GM18867 (cell line): ENCODE results near the gene CCDC197.

ENCODE experiments used
- ATAC-seq: cut with Tn5 transposase; IDR thresholded peaks from one replicate; pipeline ENCODE4 v1.9.1; 2021; ENCODE audit warnings: mild to moderate bottlenecking, moderate library complexity; ENCODE audit not compliant: unreplicated experiment

Gene CCDC197

DNA sequence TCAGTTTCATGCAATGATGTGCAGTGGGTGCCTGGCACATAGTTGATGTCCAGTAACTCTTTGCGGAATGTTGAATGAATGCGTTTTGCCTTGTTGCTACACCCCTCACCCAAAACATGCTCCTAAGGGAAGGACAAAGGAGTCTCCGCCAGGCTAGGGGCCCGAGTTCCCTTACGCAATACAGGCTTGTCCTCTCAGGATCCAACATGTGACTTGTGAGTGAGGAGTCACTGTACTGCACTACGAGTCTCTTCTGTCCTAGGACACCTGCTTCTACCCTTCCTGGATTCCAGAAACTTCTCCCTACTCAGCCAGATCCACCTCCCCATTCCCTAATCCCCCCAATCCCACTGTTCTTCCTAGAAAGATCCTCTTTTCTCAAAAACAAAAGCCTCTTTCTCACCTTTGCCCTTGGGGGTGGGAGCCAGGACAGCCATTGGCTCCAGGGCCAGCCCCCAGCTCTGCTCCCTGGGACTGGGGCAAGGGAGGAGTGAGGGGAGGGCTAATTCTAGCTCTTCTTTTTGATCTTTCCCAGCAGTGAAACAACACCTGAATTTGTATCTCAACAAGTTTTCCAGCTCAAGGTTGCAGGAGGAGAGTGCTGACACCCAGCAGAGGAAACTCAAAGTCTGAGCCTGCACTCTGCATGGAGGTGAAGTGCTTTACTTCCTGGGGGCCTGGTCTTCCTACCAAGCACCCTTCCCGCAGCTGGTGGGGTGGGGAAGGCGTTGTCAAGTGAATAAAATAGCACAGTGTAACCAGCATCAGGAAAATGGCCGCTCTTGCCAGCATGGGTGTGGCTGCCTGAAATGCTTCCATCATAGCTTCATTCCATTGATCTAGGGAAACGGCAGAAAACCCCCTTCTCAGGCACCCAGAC is 25.7 kb downstream of the CCDC197 start:
- ATAC-seq, result no peak

DNA sequence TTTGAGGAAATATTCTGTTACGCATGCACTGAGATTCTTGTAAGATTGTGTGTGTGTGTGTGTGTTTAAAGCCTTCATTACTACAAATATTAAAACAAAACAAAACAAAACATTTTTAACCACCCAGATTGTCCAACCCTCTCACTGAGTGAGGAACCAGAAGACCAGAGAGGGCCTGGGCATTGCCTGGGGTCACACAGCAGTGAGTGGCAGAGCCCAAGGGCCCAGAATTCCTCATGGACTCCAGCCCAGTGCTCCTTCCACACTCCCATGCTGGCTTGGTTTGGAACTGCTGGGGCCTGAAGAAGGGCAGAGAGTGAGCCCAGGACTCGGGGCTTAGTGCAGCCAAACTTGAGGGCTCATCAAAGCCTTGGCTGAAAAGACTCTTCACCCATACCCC is 27.4 kb downstream of the CCDC197 start:
- no peak for ATAC-seq

DNA sequence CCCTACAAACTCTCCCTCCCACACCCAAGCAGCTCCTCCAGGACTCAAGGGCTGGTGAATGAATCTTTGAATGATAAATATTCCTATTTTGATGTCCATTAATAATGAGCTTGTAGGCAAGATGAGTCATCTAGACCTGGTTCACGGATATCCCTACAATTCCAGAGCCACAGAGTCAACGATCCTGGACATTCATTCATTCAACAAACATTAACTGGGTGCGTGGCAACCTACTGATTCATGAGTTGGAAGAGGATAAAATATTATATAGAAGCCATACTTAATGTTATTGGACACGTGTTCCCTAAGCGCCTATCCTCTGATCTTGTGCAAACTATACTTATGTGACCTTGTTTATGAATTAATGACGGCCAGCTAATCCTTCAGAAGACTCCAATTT is 28.6 kb downstream of the CCDC197 start:
- no peak for ATAC-seq

DNA sequence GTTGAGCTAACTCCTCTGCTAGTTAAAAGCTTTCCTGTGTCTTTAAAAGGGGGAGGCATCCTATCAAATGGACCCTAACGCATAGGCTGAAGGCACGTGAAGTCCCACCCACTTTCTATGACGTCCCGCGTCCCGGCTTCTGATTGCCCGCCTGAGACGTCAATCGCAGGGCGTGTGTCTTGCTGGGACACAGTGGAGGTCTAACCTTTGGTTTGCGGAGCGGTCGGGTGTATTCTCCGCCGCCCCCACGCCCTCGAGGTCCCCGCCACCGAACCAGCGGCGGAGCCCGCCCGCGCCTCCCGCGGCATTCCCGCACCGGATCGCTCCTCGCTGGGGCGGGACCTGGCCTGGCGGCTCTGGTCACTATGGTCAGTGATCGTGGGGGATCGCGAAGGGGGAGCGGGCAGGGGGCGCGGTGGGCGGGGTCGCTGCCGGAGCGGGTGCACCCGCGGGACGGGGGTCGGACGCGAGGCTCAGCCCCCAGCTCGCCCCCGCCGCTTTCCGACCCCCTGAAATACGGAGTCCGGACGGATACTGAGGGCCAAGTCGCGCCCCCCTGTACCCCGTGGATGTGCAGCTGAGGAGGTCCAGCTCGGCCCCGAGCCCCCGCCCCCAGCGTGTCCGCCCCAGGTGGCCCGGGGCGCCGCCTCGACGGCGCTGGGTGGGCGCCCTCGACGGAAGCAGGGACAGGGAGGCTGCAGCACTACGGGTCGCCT is 29.2 kb downstream of the CCDC197 start, which contains the start of gene OTUB2:
Gene OTUB2 (plus strand): TSS at position 168 of the 716 bp plus-strand sequence. CDS start 198 bp downstream, at position 366.
- peak; percentile 99 for ATAC-seq

DNA sequence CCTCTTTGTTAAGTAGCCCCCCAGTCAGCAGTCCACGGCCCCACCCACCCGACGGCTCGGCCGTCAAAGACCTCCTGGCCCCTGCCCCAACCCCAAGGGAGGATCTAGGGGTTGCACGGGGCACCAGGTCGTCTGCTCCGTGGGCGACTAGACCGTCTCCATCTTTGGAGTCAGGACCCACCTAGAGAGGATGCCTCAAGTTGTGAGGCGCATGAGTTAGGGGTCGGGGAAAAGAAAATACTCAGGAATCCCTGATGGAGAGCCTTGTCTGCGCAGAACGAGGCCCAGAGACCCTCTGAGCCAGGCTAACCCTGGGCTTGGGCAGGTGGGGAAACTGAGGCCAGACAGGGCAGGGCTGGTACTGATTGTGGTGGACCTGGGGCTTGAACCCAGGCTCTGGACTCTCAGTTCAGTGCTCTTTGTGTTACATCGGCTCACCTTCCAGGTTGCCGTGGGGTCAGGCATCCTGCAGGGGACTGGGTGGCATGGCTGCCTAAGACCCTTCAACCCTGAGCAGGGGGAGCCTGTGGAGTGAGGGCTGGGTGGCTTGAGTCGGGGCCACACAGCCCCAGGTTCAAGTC is 29.9 kb downstream of the CCDC197 start:
- ATAC-seq, result no peak

DNA sequence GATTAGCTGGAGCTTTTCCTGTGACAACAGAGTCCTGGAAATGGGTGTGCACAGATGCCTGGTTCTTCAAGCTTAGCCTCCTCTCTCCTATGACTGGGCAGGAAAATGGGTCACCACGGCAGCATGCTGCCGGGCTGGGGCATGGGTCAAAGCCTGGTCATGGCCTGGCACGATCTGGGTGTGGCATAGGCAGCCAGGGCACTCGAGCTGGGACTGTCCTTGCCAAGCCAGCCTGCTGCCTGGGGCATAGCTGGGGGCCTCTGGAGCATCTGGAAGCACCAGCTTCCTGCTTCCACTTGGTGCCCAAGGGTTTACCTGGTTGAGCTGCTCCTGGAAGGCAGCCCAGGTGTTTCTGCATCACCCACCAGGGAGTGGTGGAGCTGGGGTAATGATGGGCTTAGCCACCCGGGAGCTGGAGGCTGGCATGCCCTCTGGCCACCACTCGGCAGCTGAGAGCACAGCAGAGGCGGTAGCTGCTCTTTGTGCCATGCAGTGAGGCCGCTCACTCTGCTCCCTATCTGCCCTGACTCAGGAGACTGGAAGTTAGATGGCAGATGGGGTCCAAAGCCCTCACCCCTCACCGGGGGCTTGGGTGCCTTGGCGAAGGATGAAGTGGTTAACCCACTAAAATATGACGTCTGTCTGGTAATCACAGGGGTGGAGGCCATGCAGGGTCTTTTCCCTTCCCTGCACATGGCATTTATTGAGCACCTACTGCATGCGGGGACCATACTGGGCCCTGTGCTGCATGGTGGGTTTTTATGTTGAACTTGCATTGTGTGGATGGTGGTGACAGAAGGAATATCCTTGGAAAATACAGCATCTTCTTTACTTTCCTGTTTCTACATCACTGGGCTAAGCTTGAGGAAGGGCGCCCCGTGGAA is 30.7 kb downstream of the CCDC197 start:
- ATAC-seq, result no peak

DNA sequence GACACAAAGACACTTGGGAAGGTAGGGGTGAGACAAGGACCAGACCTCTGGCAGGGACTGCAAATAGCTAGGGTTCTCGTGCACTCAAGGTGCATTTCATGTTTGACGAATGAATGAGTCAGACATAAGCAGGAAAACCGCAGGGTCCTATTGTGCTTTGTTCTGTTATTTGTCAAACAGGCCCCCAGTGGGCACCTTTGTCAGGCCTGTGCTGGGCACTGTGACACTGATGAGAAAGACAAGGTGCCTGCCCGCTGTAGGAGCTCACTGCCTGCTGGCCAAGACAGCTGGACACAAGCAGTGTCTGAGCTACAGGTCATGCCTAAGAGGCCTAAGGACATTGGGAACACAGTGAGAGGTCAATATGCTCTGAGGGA is 31.3 kb downstream of the CCDC197 start:
- ATAC-seq, result no peak

DNA sequence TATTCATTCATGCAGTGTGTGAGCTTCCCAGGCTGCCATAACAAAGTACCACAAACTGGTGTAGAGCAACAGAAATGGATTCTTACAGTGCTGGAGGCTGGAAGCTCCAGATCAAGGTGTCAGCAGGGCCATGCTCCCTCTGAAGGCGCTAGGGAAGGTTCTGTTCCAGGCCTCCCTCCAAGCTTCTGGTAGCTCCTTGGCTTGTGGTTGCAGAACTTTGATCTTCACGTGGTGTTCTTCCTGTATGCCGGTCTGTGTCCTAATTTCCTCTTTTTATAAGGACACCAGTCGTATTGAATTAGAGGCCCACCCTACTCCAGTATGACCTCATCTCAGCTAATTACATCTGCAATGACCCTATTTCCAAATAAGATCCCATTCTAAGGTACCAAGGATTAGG is 32.2 kb downstream of the CCDC197 start:
- no peak for ATAC-seq

DNA sequence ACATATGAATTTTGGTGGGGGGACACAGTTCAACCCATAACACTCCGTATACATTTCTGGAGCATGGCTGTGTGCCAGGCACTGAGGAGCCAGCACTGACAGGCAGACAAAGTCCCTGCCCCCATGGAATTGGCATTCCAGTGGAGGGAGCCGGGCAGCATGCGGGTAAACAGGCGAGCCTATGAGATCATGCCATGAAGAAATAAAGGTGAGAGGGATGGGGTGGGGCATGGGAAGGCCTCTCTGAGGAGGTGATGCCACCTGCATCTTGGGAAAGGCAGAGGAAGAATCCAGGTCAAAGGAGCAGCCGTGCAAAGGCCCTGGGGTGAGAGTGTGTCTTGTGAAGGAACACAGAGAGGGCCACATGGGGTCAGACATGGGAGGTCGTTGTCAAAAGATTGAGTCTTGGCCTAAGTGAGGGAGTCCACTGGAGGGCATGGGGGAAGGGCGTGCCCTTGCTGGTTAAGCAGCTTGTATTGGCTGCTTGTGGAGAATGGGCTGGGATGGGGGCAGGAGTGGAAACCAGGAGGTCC is 32.6 kb downstream of the CCDC197 start:
- ATAC-seq, result no peak

DNA sequence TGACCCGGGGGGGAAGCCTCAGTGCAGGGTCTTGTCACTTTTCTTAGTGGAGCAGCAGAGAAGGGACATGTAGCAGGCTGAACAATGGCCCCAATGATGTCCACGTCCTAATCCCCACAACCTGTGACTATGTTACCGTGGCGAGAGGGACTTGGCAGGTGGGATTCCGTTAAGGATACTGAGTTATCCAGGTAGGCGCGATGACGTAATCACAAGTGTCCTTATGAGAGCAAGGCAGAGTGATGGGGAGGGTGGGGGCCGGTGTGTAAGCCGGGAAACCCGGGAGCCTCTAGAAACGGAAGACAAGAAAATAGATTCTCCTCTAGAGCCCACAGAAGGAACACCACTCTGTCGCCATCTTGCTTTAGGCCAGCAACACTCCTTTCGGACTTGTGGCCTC is 33.5 kb downstream of the CCDC197 start:
- ATAC-seq, result no peak

DNA sequence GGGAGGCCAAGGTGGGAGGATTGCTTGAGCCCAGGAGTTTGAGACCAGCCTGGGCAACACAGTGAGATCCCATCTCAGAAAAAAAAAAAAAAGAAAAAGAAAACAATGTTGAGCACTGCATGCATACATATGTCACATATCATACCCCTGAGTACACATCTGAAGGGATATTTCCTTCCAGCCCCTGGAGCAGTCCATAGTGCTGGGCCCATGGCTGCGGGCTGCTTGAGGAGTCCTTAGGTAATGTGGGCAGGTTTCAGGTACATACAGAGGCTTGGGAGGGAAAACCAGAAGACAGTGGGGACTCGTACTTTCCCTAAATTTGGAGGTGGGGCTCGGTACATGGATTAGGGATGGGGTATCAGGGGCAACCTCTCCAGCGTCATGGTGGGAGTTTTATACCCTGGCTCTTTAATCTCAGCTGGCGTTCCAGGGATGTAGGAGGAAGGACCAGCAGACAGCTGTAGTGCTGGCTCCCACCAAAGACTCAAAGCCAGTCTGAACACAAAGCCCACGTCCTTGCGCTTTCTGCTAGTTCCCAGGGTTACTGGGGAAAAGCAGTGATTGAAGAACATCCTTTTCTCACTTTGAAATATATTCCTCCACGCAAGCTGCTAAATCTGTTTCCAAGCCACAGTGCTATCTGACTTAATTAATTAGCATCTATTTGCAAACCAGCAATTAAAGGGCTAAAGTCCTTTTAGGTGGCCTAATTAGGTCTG is 34.2 kb downstream of the CCDC197 start:
- ATAC-seq, result no peak

DNA sequence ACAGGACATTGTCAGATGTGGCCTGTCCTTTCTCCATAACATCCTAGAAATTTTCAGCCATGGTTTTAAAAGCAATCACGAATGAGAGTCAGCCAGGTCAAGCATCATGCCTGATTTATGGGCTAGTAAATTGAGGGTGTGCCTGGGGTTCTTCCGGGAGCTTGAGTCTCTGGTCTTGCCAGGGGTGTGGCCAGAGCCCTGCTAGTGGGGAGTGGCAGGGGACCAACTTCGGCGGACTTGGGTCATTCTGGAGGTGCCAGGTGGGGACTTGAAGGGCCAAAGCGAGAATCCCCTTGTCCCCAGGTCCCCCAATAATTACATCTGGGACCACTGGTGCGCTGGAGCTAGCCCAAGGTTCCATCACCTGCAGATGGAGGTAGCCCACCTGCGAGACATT is 34.8 kb downstream of the CCDC197 start:
- ATAC-seq, result no peak

DNA sequence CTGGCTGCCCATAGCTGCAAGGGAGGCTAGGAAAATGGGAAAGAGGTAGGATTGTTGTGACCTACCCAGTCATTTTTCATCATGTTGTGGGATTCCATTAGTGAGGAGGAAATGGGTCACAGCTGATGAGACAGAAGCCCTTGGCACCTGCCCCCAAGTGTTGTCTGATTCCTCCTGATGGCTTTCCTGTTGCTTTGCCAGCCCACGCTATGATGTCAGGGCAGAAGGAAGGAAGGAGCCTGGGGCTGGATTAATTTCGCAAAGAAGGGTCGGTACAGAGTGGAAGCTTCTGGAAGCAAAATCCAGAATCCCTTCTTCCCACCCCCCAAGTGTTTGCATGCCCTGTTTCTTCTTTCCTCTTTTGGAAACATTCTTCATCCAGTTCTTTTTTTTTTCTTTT is 37.8 kb downstream of the CCDC197 start:
- no peak for ATAC-seq

DNA sequence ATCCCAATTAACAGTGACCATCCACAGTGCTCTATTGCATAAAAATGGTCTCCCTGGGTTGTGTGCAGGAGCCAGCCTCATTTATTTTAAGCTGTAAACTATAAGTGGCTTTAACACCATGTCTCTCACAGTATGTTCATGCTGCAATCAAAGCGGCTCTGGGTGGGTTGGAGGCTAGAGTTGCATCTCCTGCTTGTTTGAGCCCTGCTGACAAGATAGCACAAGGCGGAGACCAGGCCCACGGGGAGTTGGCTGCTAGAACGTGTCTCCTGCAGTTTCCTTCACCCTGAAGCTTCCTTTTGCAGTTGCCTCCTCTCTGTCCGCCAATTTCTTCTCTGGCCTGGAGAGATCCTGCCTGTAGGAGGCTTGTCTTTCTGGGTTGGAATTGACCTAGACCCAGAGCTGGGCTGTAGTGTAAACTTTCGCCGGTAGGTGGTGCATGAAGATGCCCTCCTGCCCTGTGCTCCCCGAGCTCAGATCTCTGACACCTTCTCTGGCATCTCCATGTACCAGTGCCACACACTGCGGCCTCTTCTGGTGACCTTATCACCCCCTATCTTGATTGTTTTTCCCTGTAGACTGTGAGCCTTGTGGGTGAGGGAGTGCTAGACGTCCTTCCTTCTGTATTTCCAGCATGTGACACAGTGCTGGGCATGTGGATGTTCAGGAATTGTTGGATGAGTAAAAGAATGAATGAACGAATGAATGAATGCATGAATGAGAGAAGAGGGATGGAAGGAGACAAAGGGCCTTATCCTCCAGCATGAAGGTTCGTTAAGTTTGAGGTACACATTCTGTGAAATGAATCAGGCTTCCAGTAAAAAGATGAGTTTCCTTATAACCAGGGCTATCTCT is 39.4 kb downstream of the CCDC197 start:
- ATAC-seq, result peak; percentile 83

DNA sequence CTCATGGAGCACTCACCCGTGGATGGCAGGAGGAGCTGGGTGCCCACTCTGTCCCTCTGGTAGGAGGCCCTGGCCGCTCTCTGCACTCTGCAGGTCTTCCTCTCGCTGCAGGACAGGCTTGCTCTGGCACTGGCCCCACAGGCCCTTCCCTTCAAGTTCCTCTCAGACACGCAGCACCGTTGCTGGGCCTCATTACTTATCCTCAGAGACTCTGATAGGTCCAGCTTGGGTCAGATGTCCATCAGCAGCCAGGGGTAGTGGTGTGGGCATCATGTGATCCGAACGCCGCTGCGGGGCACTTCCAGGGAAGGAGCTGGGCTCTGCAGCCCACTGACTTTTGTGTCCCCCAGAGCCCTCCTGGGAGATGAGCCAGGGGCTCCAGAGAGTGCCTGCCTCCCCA is 40.9 kb downstream of the CCDC197 start:
- ATAC-seq, result no peak

DNA sequence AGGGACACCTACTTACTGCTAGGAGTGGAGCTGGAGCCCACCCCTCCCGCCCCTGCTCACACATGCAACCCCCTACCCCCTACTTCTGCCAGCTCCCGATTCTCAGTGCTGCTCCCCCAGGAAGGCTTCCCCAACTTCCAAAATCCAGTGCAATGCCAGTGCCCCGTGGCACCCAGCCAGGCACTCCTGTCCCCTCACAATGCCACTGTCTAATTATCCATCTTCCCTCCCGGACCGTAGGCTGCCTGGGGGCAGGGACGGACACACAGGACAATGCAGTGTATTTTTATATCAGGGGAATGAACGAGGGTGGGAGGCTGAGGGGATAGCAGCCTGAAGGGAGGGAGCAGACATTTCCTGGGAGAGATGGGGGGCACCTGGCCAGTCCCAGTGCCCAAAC is 41.4 kb downstream of the CCDC197 start:
- no peak for ATAC-seq

DNA sequence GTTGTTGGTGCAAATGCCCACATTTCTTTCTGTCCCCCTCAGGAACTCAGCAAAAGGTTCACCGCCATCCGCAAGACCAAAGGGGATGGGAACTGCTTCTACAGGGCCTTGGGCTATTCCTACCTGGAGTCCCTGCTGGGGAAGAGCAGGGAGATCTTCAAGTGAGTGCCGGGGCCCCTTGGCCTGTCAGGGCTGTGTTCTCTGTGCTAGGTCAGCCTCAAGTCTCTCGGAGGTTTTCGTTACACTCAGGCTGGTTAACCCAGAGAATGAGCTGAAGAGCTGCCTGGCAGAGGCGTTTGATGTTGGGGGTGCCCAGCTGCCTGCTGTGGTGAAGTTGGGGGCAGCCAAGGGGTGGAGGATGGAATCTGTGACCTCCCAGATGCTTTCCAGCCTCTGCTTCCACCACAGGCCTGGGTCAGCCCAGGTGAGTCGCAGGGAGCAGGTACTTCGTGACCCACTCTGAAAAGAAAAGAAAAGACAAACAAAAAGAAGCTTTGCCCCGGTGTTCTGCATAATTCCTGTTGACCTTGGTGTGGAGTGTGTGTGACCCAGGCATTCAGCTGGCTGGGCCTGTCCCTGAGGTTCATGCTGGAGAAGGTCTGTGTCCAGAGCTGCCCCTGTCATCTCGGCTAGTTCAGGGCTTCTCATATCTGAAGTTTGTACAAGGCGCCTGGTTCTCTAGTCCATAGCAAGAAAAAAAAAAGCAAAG is 42.0 kb downstream of the CCDC197 start:
- ATAC-seq, result no peak

DNA sequence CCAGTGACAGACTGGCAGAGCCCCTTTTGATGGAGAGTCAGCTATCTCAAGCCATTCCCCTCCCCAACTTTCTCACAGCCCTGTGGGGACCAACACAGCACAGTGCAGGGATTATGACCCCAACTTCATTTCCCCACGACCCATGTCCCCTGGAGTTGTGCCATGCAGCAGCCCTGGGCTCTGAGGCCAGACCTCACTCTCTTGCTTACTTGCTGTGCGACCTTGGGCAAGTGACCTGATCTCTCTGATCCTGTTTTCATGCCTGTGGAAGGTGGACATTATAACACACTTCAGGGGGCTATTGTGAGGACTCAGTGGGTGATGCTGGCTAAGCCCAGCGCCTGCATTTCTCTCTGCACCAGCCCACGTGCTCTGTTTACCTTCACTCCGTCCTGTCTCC is 43.1 kb downstream of the CCDC197 start:
- ATAC-seq, result no peak
